ENCODE results near the gene HNF1A. TPM values are rescaled to one million over a fixed set of nuclear protein-coding genes. Genes with fewer than 3 reads are reported as not detected.

The HNF1A gene
- total and polyA plus RNA-seq, 9 of the 15 experiments (the other 6 are each of a cell fraction or from before 2014, with no cell fraction given): not detected

DNA sequence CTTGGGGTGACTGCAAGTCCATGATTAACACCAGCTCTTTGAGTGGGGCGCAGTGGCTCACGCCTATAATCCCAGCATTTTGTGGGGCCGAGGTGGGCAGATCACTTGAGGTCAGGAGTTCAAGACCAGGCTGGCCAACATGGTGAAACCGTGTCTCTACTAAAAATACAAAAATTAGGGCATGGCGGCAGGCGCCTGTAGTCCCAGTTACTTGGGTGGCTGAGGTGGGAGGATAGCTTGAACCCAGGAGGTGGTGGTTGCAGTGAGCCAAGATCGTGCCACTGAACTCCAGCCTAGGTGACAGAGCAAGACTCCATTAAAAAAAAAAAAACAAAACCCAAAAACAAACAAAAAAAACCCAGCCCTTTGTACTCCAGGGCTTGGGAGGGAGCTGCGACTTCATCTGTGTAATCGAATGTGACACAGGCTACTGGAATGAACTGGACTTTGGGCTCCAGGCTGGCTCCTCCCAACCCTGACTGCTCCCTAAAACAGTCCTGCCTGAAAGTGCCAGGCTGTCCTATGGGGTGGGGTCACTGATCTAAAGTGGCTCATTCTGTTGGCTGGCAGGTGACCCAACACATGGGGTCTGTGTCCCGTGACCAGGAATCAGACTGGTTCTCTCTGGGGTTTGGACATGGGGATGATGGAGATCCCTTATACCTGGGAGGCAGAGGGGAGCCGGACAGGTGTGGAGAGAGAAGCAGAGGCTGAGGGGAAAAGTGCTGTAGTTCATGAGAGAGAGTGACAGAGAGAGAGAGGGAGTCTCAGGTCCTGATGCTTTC, 47.3 kb downstream of the HNF1A start:
- H3K9me3 ChIP-seq (replicated peaks; ENCODE audit: control insufficient read depth, insufficient read depth, low read depth, low read length): no peaks in the 10 kb centered on the region
- H3K36me3 ChIP-seq (ENCODE audit: control insufficient read depth, insufficient read depth, low read length): no peaks in the 10 kb centered on the region
- no peaks in the 10 kb centered on the region for H3K9me1 ChIP-seq (ENCODE audit: control insufficient read depth, insufficient read depth, low read length)
- 46% methylated on average over 11 of the region's 11 CpGs for WGBS (ENCODE audit: insufficient coverage, low coverage, missing lambda C conversion rate)
- FAIRE-seq (no peak), DNase-seq (ENCODE audit: extremely low read depth in 1 of 4, low spot score in 3 of 4) (no peak), ATAC-seq (peak; percentile 22; the same call in 2 of the 3 replicates)
- BruUV-seq (replicated peaks): no TSS peak
- H3K27ac ChIP-seq (ENCODE audit: extremely low read depth, low read depth, low read length): no peak overlapping the region
- H2AFZ ChIP-seq (ENCODE audit: low read depth, low read length): 0 out of 2 replicates have a peak overlapping the region, but pooled peaks have one; percentile 6
- H3K4me1 ChIP-seq (replicated peaks in 1 of 2; ENCODE audit: control insufficient read depth in 2 of 2, insufficient read depth in 2 of 2, low read length in 2 of 2): peaks cover 4 to 11% of the 10 kb centered on the region in 2 experiments; a peak in 4 of 5 replicates
- H4K20me1 ChIP-seq (replicated peaks; ENCODE audit: control insufficient read depth, insufficient read depth, low read length): no peaks in the 10 kb centered on the region
- in situ Hi-C loops (cut with MboI): no loop called here
- POLR2A ChIA-PET: no interaction called here
- CTCF ChIA-PET (ENCODE audit: low intra/inter-chr PET ratio): interaction anchor here (0.6 kb wide), 1 partner anchor 830 kb away, joined by 4 read pairs; no protein-coding TSS in a partner anchor
- no peak overlapping the region; the same call in 1 of the 2 replicates for H3K4me2 ChIP-seq (ENCODE audit: insufficient read depth, low read length)
- H3K79me2 ChIP-seq (ENCODE audit: control insufficient read depth, insufficient read depth, low read length): no peaks in the 10 kb centered on the region
- H3K27me3 ChIP-seq (ENCODE audit: control insufficient read depth in 2 of 2, insufficient read depth in 2 of 2, low read length in 2 of 2): peaks cover 2 to 4% of the 10 kb centered on the region in 2 experiments; a peak in 3 of 5 replicates
- H3K9ac ChIP-seq (ENCODE audit: insufficient read depth in 1 of 2, low read depth in 2 of 2, low read length in 2 of 2): no peak overlapping the region; a peak in 1 of 4 replicates
- H3K4me3 ChIP-seq: no peak overlapping the region
- TF ChIP-seq, protein P1, sequence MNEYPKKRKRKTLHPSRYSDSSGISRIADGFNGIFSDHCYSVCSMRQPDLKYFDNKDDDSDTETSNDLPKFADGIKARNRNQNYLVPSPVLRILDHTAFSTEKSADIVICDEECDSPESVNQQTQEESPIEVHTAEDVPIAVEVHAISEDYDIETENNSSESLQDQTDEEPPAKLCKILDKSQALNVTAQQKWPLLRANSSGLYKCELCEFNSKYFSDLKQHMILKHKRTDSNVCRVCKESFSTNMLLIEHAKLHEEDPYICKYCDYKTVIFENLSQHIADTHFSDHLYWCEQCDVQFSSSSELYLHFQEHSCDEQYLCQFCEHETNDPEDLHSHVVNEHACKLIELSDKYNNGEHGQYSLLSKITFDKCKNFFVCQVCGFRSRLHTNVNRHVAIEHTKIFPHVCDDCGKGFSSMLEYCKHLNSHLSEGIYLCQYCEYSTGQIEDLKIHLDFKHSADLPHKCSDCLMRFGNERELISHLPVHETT (CRISPR knock-in tag; conservative IDR thresholded peaks at IDR 0.05 in 1 of 2, IDR thresholded peaks at IDR 0.05 in 1 of 2): 0 out of 4 replicates have a peak, but pooled peaks of 1 of the 2 experiments have one; percentile 1
- TF ChIP-seq MEF2D (tag; conservative IDR thresholded peaks at IDR 0.05; ENCODE audit: low read depth) (0 out of 2 replicates have a peak, but pooled peaks have one; percentile 32), FOSL1 (tag; conservative IDR thresholded peaks at IDR 0.05) (0 out of 2 replicates have a peak, but pooled peaks have one; percentile 4), RBBP5 (IDR thresholded peaks at IDR 0.05; ENCODE audit: borderline replicate concordance, insufficient read depth, low read length, poor library complexity, severe bottlenecking) (no peak)
- intact Hi-C loops (cut with micrococcal nuclease): no loop called here

Data from K562 (cell line).